Epithelial cell of esophagus (primary cell): Measurements from ENCODE around the gene NOL8.

Experiments used
- DNase-seq: peaks from one replicate; pipeline ENCODE4 v3.0.0; 2010; ENCODE audit warnings: low read depth
- H3K4me3 ChIP-seq: 2 replicates; pipeline ENCODE4 v1.5.1; 2011; ENCODE audit warnings: mild to moderate bottlenecking, low read length, control low read depth
- CTCF ChIP-seq: IDR thresholded peaks from 2 replicates; pipeline ENCODE4 v1.5.1; 2011; ENCODE audit warnings: low read depth, mild to moderate bottlenecking, low read length, control low read depth, inconsistent platforms; ENCODE audit not compliant: insufficient read depth; ENCODE audit errors: missing control alignments

NOL8 gene

GRCh38 chr9:92350740-92351133, 25.6 kb upstream of the NOL8 start:
- TF ChIP-seq CTCF, result no peak
- no peak for DNase-seq
- no peak overlapping the region for H3K4me3 ChIP-seq

GRCh38 chr9:92349771-92350739, 24.9 kb upstream of the NOL8 start:
- no peak for DNase-seq
- no peak for TF ChIP-seq CTCF
- no peak overlapping the region for H3K4me3 ChIP-seq

DNA sequence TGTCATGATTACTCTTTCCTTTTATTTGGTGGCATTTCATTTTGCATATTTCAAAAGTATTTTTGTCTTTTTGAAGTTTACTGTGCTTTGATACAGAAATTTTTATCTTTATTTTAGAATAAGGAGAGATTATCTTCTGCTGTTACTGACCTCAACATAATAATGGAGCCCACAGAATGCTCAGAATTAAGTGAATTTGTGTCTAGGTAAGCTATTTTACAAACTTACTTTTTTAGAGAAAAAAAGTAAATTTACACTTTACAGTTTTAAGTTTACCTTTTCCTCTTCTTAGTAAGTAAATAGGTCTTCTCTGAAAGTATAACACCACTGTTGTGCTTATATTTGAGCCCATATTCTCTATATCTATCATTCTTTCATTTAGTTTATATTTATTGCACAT, 20.4 kb upstream of the NOL8 start:
- H3K4me3 ChIP-seq, result no peak overlapping the region
- no peak for DNase-seq
- no peak for TF ChIP-seq CTCF

DNA sequence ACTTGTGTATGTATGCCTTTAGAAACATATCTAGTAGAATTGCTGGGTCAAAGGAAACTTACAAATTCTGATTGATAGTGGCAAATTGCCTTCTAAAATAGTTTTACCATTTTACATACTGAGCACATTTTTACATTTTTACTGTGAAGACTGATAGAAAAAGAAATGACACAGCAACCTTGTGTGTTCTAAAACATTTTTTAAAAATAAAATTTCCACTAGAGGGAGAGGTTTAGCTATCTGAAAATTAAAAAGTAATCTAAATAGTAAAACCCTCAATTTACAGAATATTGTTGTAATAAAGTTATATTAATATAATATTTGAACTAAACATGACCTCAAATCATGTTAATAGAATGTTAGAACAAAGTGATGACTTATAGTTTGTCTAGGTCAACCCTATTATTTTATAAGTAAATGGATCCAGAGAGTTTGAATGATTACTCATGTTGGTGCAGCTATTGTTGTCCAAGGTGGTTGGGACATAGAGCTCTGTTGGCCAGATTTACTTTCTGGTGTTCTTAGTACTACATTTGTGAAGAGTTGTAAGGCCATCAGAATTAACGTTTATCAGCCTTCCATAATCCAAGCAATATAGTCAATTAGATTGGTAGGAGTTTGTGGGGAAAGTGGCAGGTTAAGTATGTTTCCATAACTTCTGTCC, 17.8 kb upstream of the NOL8 start:
- DNase-seq, result peak; percentile 40
- no peak for TF ChIP-seq CTCF
- no peak overlapping the region for H3K4me3 ChIP-seq

DNA sequence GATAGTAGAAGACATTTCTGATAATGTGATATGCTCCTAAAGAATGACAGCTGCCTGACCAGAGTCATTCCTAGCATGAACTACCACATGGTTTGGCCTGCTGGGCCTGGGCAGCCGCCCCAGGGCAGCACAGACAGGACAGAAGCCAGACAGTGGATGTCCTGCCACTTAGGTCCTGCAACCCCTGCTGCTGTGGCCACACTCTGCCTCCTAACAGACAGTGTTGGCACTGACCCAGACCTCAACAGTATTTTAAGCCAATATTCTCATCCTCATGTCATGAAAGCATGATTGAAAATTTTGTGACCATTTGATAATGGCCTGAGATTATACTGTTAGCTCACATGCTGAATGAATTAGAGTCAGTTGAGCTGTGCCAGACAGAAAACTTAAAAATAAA, 16.4 kb upstream of the NOL8 start:
- no peak for TF ChIP-seq CTCF

GRCh38 chr9:92333282-92333634, 8.1 kb upstream of the NOL8 start:
- TF ChIP-seq CTCF, result no peak
- DNase-seq, result no peak
- H3K4me3 ChIP-seq, result no peak overlapping the region

More for the DNA sequence above, 16.4 kb upstream of the NOL8 start:
- H3K4me3 ChIP-seq, result no peak overlapping the region
- DNase-seq, result no peak
